Astrocyte (in vitro differentiated cells and primary cell): ENCODE data around the gene SSTR4. TPM values are rescaled to one million over a fixed set of nuclear protein-coding genes. Genes with fewer than 3 reads are reported as not detected.

Experiments used
- DNase-seq: peaks from one replicate; pipeline ENCODE4 v3.0.0-alpha.2; 2010; ENCODE audit warnings: low read depth
- FAIRE-seq: peaks from 2 replicates; lab custom pipeline; 2011; peaks lifted over from hg19 to GRCh38; lab: Jason Lieb, UNC
- H2AFZ ChIP-seq: 2 replicates; pipeline ENCODE4 v1.6.0; 2012; ENCODE audit warnings: low read depth, low read length, inconsistent platforms
- H3K27ac ChIP-seq: 2 replicates; pipeline ENCODE4 v1.5.1; 2011; ENCODE audit warnings: low read depth, low read length, inconsistent platforms
- H3K27me3 ChIP-seq: 2 replicates; pipeline ENCODE4 v1.6.0; 2011; ENCODE audit warnings: low read length, inconsistent platforms; ENCODE audit not compliant: insufficient read depth
- H3K36me3 ChIP-seq: 2 replicates; pipeline ENCODE4 v1.5.1; 2011; ENCODE audit warnings: low read length, inconsistent platforms; ENCODE audit not compliant: insufficient read depth
- H3K4me1 ChIP-seq: 2 replicates; pipeline ENCODE4 v1.5.1; 2011; ENCODE audit warnings: low read length, inconsistent platforms; ENCODE audit not compliant: insufficient read depth
- H3K4me2 ChIP-seq: 2 replicates; pipeline ENCODE4 v1.6.0; 2012; ENCODE audit warnings: low read length, inconsistent platforms
- H3K4me3 ChIP-seq: 2 replicates; pipeline ENCODE4 v1.5.1; 2011; ENCODE audit warnings: low read depth, mild to moderate bottlenecking, low read length, inconsistent platforms; ENCODE audit not compliant: insufficient read depth
- H3K79me2 ChIP-seq: 2 replicates; pipeline ENCODE4 v1.6.0; 2012; ENCODE audit warnings: mild to moderate bottlenecking, low read length, inconsistent platforms; ENCODE audit not compliant: insufficient read depth
- H3K9ac ChIP-seq: 2 replicates; pipeline ENCODE4 v1.6.0; 2012; ENCODE audit warnings: mild to moderate bottlenecking, low read length, inconsistent platforms
- H3K9me3 ChIP-seq: 2 replicates; pipeline ENCODE4 v1.5.1; 2012; ENCODE audit warnings: low read depth, mild to moderate bottlenecking, low read length, inconsistent platforms; ENCODE audit not compliant: insufficient read depth
- H4K20me1 ChIP-seq: 2 replicates; pipeline ENCODE4 v1.6.0; 2012; ENCODE audit warnings: low read length, inconsistent platforms; ENCODE audit not compliant: insufficient read depth
- H3K27ac Mint-ChIP-seq: one replicate; pipeline ENCODE4 v1.8.0; 2021; ENCODE audit warnings: mild to moderate bottlenecking, mixed read lengths; ENCODE audit not compliant: unreplicated experiment
- H3K27me3 Mint-ChIP-seq: one replicate; pipeline ENCODE4 v1.8.0; 2021; ENCODE audit warnings: low read depth, mixed read lengths; ENCODE audit not compliant: unreplicated experiment
- H3K36me3 Mint-ChIP-seq: one replicate; pipeline ENCODE4 v1.8.0; 2021; ENCODE audit warnings: low read depth, mixed read lengths; ENCODE audit not compliant: unreplicated experiment
- H3K4me1 Mint-ChIP-seq: one replicate; pipeline ENCODE4 v1.8.0; 2021; ENCODE audit warnings: low read depth, mixed read lengths; ENCODE audit not compliant: unreplicated experiment
- H3K4me3 Mint-ChIP-seq: one replicate; pipeline ENCODE4 v1.8.0; 2021; ENCODE audit warnings: mild to moderate bottlenecking, moderate library complexity, mixed read lengths; ENCODE audit not compliant: unreplicated experiment
- H3K9me3 Mint-ChIP-seq: one replicate; pipeline ENCODE4 v1.8.0; 2021; ENCODE audit warnings: mild to moderate bottlenecking, mixed read lengths; ENCODE audit not compliant: unreplicated experiment
- CTCF ChIP-seq: IDR thresholded peaks from 2 replicates; pipeline ENCODE4 v1.5.1; 2011; ENCODE audit warnings: low read depth, mild to moderate bottlenecking, inconsistent platforms, low read length, moderate library complexity; ENCODE audit not compliant: insufficient read depth
- EZH2 ChIP-seq: IDR thresholded peaks from 2 replicates; pipeline ENCODE4 v1.6.1; 2012; ENCODE audit warnings: mild to moderate bottlenecking, low read length, inconsistent platforms; ENCODE audit not compliant: insufficient read depth
- total RNA-seq: library from RNA; stranded (reverse); gene quantifications from 2 replicates; pipeline ENCODE4 v1.2.1, GENCODE V29; 2021

Gene SSTR4
- total RNA-seq, 1 donor from 2014 or later: not detected

- no peak overlapping the region for H3K4me2 ChIP-seq
- Mint-ChIP-seq H3K27ac (no peak overlapping the region), H3K4me3 (no peak overlapping the region), H3K36me3 (no peaks in the 10 kb centered on the region), H3K27me3 (no peaks in the 10 kb centered on the region), H3K9me3 (no peaks in the 10 kb centered on the region), H3K4me1 (peaks cover 15% of the 10 kb centered on the region)
- no peaks in the 10 kb centered on the region for H3K9me3 ChIP-seq
- H3K36me3 ChIP-seq: no peaks in the 10 kb centered on the region
- no peak overlapping the region for H3K27ac ChIP-seq
- no peak overlapping the region for H3K9ac ChIP-seq
- no peak overlapping the region for H3K4me3 ChIP-seq
- TF ChIP-seq CTCF: no peak
- TF ChIP-seq EZH2: no peak
- FAIRE-seq (no peak), DNase-seq (no peak)
- H4K20me1 ChIP-seq: no peaks in the 10 kb centered on the region
- H3K27me3 ChIP-seq: peaks cover 3% of the 10 kb centered on the region
- no peaks in the 10 kb centered on the region for H3K79me2 ChIP-seq
- no peak overlapping the region for H2AFZ ChIP-seq
- peaks cover 13% of the 10 kb centered on the region for H3K4me1 ChIP-seq
Measured at GRCh38 chr20:23059846-23060245, 24.7 kb downstream of the SSTR4 start.

GRCh38 chr20:23060629-23061028, 25.5 kb downstream of the SSTR4 start:
- H3K36me3 Mint-ChIP-seq: no peaks in the 10 kb centered on the region
- no peak for TF ChIP-seq EZH2
- no peak for TF ChIP-seq CTCF
- Histone ChIP-seq H3K4me2 (no peak overlapping the region), H3K4me1 (peaks cover 13% of the 10 kb centered on the region), H2AFZ (no peak overlapping the region), H3K27ac (no peak overlapping the region), H3K79me2 (no peaks in the 10 kb centered on the region), H3K9ac (no peak overlapping the region), H4K20me1 (no peaks in the 10 kb centered on the region), H3K4me3 (no peak overlapping the region), H3K36me3 (no peaks in the 10 kb centered on the region), H3K27me3 (peaks cover 3% of the 10 kb centered on the region), H3K9me3 (no peaks in the 10 kb centered on the region)
- peaks cover 15% of the 10 kb centered on the region for H3K4me1 Mint-ChIP-seq
- H3K4me3 Mint-ChIP-seq: no peak overlapping the region
- no peaks in the 10 kb centered on the region for H3K9me3 Mint-ChIP-seq
- H3K27ac Mint-ChIP-seq: no peak overlapping the region
- DNase-seq: no peak
- no peaks in the 10 kb centered on the region for H3K27me3 Mint-ChIP-seq
- no peak for FAIRE-seq

- Histone ChIP-seq H3K4me1 (peaks cover 13% of the 10 kb centered on the region), H3K4me3 (no peak overlapping the region), H3K9ac (no peak overlapping the region), H3K27ac (peak overlapping the region; percentile 16), H3K27me3 (peaks cover under 1% of the 10 kb centered on the region), H3K9me3 (no peaks in the 10 kb centered on the region), H3K36me3 (no peaks in the 10 kb centered on the region), H4K20me1 (no peaks in the 10 kb centered on the region), H2AFZ (no peak overlapping the region), H3K79me2 (no peaks in the 10 kb centered on the region), H3K4me2 (peak overlapping the region; percentile 42)
- H3K4me1 Mint-ChIP-seq: peaks cover 15% of the 10 kb centered on the region
- no peaks in the 10 kb centered on the region for H3K36me3 Mint-ChIP-seq
- no peak for FAIRE-seq
- TF ChIP-seq EZH2 (no peak), CTCF (no peak)
- H3K27ac Mint-ChIP-seq: no peak overlapping the region
- no peak for DNase-seq
- no peaks in the 10 kb centered on the region for H3K9me3 Mint-ChIP-seq
- no peak overlapping the region for H3K4me3 Mint-ChIP-seq
- H3K27me3 Mint-ChIP-seq: no peaks in the 10 kb centered on the region
Measured at GRCh38 chr20:23061262-23061661, 26.1 kb downstream of the SSTR4 start.
